ENCODE data around the gene DPP6.

DPP6 gene

GRCh38 chr7:154336295-154336694 lies 284.1 kb downstream of the DPP6 start:
- DNase-seq (ENCODE audit: low read depth in 2 of 2): no peak

GRCh38 chr7:154338701-154339506 lies 286.7 kb downstream of the DPP6 start:
- DNase-seq (ENCODE audit: low read depth in 2 of 2): no peak

GRCh38 chr7:154342971-154343633 lies 290.9 kb downstream of the DPP6 start:
- DNase-seq (ENCODE audit: low read depth in 2 of 2): no peak

DNA sequence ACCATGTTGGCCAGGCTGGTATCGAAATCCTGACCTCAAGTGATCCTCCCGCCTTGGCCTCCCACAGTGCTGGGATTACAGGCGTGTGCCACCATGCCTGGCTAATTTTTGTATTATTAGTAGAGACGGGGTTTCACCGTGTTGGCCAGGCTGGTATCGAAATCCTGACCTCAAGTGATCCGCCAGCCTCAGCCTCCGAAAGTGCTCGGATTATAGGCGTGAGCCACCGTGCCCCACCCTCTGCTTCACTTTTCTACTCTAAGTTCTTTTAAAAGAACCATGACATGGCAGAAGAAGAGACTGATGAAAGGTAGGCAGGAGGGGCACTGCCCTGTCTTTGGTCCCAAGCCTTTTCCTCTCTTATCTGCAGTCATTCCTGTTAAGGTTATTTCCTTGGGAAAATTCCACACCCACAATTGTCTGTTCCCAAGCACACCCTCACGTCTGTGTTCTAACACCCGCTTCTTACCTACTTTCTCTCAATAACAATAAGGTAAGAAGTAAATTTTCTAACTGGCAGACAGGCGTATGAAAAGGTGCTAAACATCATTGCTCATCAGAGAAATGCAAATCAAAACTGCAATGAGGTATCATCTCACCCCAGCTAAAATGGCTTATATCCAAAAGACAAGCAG lies 291.7 kb downstream of the DPP6 start:
- no peak for DNase-seq (ENCODE audit: low read depth in 2 of 2)

GRCh38 chr7:154345093-154345492 lies 292.9 kb downstream of the DPP6 start:
- no peak for DNase-seq (ENCODE audit: low read depth in 2 of 2)

- DNase-seq (ENCODE audit: low read depth in 2 of 2): no peak
These were observed 295.6 kb downstream of the DPP6 start for GRCh38 chr7:154347700-154348266.

GRCh38 chr7:154350892-154351291 lies 298.7 kb downstream of the DPP6 start:
- DNase-seq (ENCODE audit: low read depth in 2 of 2): no peak

DNA sequence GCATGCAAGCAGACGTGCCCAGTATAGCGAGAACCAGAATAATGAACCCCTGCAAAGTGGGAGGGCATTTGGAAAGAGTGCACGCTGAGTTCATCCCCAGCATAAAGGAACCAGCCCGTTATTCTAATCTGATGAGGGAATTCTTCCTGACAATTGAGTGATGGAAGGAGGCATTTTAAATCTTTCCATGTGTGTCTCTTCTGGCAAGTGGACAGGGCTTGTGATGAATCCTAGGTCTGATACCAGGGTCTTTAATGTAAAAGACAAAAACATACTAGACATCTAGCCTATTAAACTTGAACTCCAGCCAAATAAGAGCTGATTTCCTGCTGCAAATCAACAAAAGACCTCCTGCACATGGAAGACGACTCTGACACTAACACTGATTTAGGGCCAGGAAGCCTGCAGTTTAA lies 301.2 kb downstream of the DPP6 start:
- DNase-seq (ENCODE audit: low read depth in 2 of 2): no peak

GRCh38 chr7:154364170-154364569 lies 312.0 kb downstream of the DPP6 start:
- DNase-seq (ENCODE audit: low read depth in 2 of 2): no peak

GRCh38 chr7:154371424-154371823 lies 319.2 kb downstream of the DPP6 start:
- no peak for DNase-seq (ENCODE audit: low read depth in 2 of 2)

- DNase-seq (ENCODE audit: low read depth in 2 of 2): no peak
These were observed 319.9 kb downstream of the DPP6 start for GRCh38 chr7:154372011-154372601.

DNA sequence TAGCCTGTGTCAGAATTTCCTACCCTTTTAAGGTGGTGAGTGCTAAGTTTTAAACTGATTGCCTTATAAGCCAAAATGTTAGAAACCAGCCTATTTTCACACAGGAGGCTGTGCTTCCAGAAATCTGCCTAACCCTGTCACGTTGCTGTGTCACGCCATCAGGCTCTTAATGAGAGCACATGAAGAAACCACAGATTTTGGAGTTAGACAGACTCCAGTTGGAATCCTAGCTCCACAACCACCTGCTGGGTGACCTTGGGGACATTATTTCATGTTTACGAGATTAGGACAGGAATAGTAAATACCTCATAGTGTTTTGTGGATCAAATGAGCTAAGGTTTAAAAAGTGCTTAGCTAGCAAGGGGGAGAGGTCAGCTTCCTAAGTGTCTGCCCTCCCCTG lies 321.8 kb downstream of the DPP6 start:
- DNase-seq (ENCODE audit: low read depth in 2 of 2): no peak

GRCh38 chr7:154375956-154376355 lies 323.8 kb downstream of the DPP6 start:
- no peak for DNase-seq (ENCODE audit: low read depth in 2 of 2)

- DNase-seq (ENCODE audit: low read depth in 2 of 2): no peak
These were observed 328.6 kb downstream of the DPP6 start for GRCh38 chr7:154380771-154381170.

DNA sequence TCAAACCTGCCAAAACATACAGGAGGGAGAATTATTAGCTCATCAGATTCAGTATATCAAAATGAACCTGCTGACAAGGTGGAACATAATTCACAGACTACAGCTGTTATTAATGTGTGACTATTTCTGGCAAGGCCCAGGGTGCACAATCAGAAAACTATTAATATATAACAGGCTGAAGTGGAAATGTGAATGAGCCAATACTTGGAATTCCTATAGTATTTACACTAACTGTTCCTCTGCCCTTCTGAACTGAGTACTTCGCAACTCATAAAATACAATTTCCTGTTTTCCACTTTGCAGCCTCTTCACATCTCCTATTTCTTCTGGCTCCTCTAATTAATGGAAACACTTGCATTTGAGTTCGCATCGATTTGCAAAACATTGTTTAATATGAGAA lies 330.8 kb downstream of the DPP6 start:
- no peak for DNase-seq (ENCODE audit: low read depth in 2 of 2)

- DNase-seq (ENCODE audit: low read depth in 2 of 2): no peak
These were observed 333.0 kb downstream of the DPP6 start for GRCh38 chr7:154385214-154385613.

DNA sequence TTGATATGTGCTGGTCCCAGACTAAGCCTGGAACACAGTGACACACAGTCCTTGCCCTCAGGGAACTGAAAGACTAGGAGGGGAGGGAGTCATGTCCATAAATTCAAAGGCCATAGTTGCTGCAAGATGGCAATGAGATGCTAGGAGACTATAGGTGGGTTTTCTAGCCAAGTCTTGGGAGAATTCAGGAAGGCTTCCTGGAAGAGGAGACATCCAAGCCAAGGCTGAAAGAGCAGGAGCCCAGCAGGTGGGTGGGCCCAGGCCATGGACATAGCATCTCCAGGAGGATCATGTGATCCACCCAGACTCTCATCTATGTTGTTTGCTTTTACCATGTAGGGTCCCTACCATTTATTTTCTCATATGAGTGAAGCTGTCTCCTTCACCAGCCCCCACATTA lies 335.1 kb downstream of the DPP6 start:
- no peak for DNase-seq (ENCODE audit: low read depth in 2 of 2)

GRCh38 chr7:154388412-154388811 lies 336.2 kb downstream of the DPP6 start:
- DNase-seq (ENCODE audit: low read depth in 2 of 2): no peak

- no peak for DNase-seq (ENCODE audit: low read depth in 2 of 2)
These were observed 336.8 kb downstream of the DPP6 start for GRCh38 chr7:154388999-154389398.

DNA sequence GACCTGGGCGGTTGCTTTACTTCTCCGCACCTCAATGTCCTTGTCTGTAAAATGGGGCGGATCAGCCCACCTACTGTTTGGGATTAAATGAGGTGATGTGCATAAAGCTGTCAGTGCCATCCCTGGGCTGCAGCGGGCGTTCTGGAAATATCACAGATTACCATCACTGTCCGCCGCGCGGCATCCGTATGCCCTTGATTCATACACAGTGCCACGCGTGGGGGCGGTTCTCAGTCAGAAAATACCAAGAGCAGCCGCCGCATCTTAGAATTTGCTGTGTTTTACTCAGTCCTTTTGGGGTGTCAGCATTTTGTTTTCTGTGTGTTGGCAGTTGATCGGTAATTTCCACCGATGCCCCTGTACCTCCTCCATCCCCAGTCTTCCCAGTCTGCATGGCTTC lies 338.8 kb downstream of the DPP6 start:
- no peak for DNase-seq (ENCODE audit: low read depth in 2 of 2)

DNA sequence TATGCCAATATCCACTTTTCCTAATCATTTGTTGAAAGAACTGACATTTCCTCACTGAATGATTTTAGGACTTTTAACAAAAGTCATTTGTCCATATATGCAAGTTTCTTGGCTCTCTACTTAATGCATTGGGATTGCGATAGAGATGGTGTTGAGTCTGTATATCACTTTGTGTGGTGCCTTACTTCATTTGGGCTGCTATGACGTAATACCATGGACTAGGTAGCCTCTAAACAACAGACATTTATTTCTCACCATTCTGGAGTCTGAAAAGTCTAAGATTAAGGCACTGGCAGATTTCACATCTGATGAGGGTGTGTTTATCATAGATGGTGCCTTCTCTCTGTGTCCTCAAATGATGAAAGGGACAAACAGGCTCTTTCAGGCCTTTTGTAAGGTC lies 342.6 kb downstream of the DPP6 start:
- DNase-seq (ENCODE audit: low read depth in 2 of 2): no peak

- no peak for DNase-seq (ENCODE audit: low read depth in 2 of 2)
These were observed 354.1 kb downstream of the DPP6 start for GRCh38 chr7:154406312-154406711.
